Panc1 (cell line): ENCODE data around the gene VRTN. TPM values are rescaled to one million over a fixed set of nuclear protein-coding genes. Genes with fewer than 3 reads are reported as not detected.

ENCODE experiments used
- ATAC-seq: fragments of 200-7000 bp; cut with Tn5 transposase; 2 replicates; pipeline ENCODE4 v1.9.1; 2020; ENCODE audit warnings: mild to moderate bottlenecking, moderate library complexity
- BruUV-seq: library from RNA; stranded (reverse); fragments of 400-500 nt; replicated peaks from 2 replicates; lab custom pipeline; 2021; lab: Mats Ljungman, UMichigan
- CTCF ChIA-PET: fragments of 300-600 bp; sonication (Branson Sonifier 250); formaldehyde crosslinking; loops from one replicate; lab custom pipeline; 2022; ENCODE audit warnings: antibody characterized with exemption; lab: Charles Lee
- POLR2A ChIA-PET: fragments of 300-600 bp; sonication (Branson Sonifier 250); formaldehyde crosslinking; loops from one replicate; lab custom pipeline; 2022; ENCODE audit warnings: antibody characterized with exemption; lab: Charles Lee
- DNase-seq: peaks from one replicate; pipeline ENCODE4 v3.0.0-alpha.2; 2010; ENCODE audit warnings: low read depth, low spot score
- H3K27ac ChIP-seq: 2 replicates; pipeline ENCODE4 v1.5.1; 2011; ENCODE audit warnings: mild to moderate bottlenecking, low read length, inconsistent platforms
- H3K27me3 ChIP-seq: fragments of 200-500 bp; sonication (Bioruptor generic); 2 replicates; pipeline ENCODE4 v1.6.0; 2014; ENCODE audit warnings: low read length, inconsistent platforms; ENCODE audit not compliant: control insufficient read depth, insufficient read depth
- H3K36me3 ChIP-seq: fragments of 200-500 bp; sonication (Bioruptor generic); 2 replicates; pipeline ENCODE4 v1.5.1; 2014; ENCODE audit warnings: inconsistent platforms, mild to moderate bottlenecking, low read length, moderate library complexity; ENCODE audit not compliant: control insufficient read depth, insufficient read depth
- H3K4me1 ChIP-seq: 2 replicates; pipeline ENCODE4 v1.5.1; 2011; ENCODE audit warnings: inconsistent platforms, mild to moderate bottlenecking, low read length, moderate library complexity; ENCODE audit not compliant: control insufficient read depth, insufficient read depth
- H3K4me3 ChIP-seq, 2 experiments: 2 replicates each; pipeline ENCODE4 v1.5.1; 2011 to 2012; ENCODE audit warnings: low read depth in 2 of 2, low read length in 2 of 2, mild to moderate bottlenecking in 2 of 2, inconsistent platforms in 1 of 2, moderate library complexity in 1 of 2
- H3K9me3 ChIP-seq: fragments of 200-500 bp; sonication (Bioruptor generic); 2 replicates; pipeline ENCODE4 v1.5.1; 2014; ENCODE audit warnings: low read depth, mild to moderate bottlenecking, inconsistent platforms, low read length, moderate library complexity; ENCODE audit not compliant: control insufficient read depth, insufficient read depth
- CTCF ChIP-seq: fragments of 450-650 bp; IDR thresholded peaks from 2 replicates; pipeline ENCODE4 v1.5.1; 2017; ENCODE audit warnings: mild to moderate bottlenecking
- POLR2AphosphoS5 ChIP-seq: IDR thresholded peaks from 2 replicates; pipeline ENCODE4 v1.6.1; 2012; ENCODE audit warnings: mild to moderate bottlenecking, low read depth, low read length, moderate library complexity
- SIN3A ChIP-seq: IDR thresholded peaks from 2 replicates; pipeline ENCODE4 v1.6.1; 2012; ENCODE audit warnings: low read depth, mild to moderate bottlenecking, low read length, moderate library complexity, borderline replicate concordance; ENCODE audit not compliant: insufficient read depth
- TCF7L2 ChIP-seq: IDR thresholded peaks from 2 replicates; pipeline ENCODE4 v1.6.1; 2011; ENCODE audit warnings: mild to moderate bottlenecking, low read depth, low read length, inconsistent platforms
- in situ Hi-C: cut with HindIII; loops from 2 replicates; pipeline ENCODE4 v1.10.0; 2016; ENCODE audit warnings: low sequenced_read_pairs, low pct_unique_long_range_greater_than_20kb
- intact Hi-C: fragments of 100-400 bp; cut with micrococcal nuclease; formaldehyde crosslinking; loops from one replicate; pipeline ENCODE4 v1.10.0; 2022; ENCODE audit not compliant: unreplicated experiment
- total RNA-seq: library from RNA; stranded (reverse); gene quantifications from one replicate; pipeline ENCODE4 v1.2.1, GENCODE V29; 2021; ENCODE audit not compliant: unreplicated experiment
- TF ChIP-seq, protein P1 (sequence below), 2 experiments: IDR thresholded peaks; 2 replicates each; pipeline ENCODE4 v1.6.1; 2011 to 2012; ENCODE audit warnings: low read depth in 2 of 2, control low read depth in 1 of 2, low read length in 1 of 2, mild to moderate bottlenecking in 1 of 2, moderate library complexity in 1 of 2; ENCODE audit not compliant: insufficient read depth in 1 of 2

VRTN gene
- total RNA-seq, 1 experiment from 2014 or later: not detected

- DNase-seq (no peak), ATAC-seq (no peak)
- BruUV-seq: TSS peak; percentile 85
- H3K27me3 ChIP-seq: no peaks in the 10 kb centered on the region
- peaks cover 3% of the 10 kb centered on the region; the same call in 1 of the 2 replicates for H3K36me3 ChIP-seq
- intact Hi-C loops (no loop called here), in situ Hi-C loops (no loop called here)
- no peaks in the 10 kb centered on the region for H3K9me3 ChIP-seq
- ChIA-PET POLR2A (no interaction called here), CTCF (interaction anchor here (0.7 kb wide), 1 partner anchor 8 kb away, joined by 3 read pairs; no protein-coding TSS in a partner anchor)
- peak overlapping the region; percentile 84 for H3K27ac ChIP-seq
- TF ChIP-seq CTCF: peak; percentile 13; the same call in 1 of the 2 replicates
- TF ChIP-seq, protein P1, sequence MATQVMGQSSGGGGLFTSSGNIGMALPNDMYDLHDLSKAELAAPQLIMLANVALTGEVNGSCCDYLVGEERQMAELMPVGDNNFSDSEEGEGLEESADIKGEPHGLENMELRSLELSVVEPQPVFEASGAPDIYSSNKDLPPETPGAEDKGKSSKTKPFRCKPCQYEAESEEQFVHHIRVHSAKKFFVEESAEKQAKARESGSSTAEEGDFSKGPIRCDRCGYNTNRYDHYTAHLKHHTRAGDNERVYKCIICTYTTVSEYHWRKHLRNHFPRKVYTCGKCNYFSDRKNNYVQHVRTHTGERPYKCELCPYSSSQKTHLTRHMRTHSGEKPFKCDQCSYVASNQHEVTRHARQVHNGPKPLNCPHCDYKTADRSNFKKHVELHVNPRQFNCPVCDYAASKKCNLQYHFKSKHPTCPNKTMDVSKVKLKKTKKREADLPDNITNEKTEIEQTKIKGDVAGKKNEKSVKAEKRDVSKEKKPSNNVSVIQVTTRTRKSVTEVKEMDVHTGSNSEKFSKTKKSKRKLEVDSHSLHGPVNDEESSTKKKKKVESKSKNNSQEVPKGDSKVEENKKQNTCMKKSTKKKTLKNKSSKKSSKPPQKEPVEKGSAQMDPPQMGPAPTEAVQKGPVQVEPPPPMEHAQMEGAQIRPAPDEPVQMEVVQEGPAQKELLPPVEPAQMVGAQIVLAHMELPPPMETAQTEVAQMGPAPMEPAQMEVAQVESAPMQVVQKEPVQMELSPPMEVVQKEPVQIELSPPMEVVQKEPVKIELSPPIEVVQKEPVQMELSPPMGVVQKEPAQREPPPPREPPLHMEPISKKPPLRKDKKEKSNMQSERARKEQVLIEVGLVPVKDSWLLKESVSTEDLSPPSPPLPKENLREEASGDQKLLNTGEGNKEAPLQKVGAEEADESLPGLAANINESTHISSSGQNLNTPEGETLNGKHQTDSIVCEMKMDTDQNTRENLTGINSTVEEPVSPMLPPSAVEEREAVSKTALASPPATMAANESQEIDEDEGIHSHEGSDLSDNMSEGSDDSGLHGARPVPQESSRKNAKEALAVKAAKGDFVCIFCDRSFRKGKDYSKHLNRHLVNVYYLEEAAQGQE (IDR thresholded peaks at IDR 0.05; ENCODE audit: insufficient read depth in 1 of 2, low read depth in 2 of 2, low read length in 1 of 2): no peak
- no peak for TF ChIP-seq SIN3A
- no peak for TF ChIP-seq TCF7L2
- H3K4me1 ChIP-seq: no peaks in the 10 kb centered on the region
- peak overlapping the region; percentile 75 to 83 for H3K4me3 ChIP-seq
Measured at GRCh38 chr14:74301594-74302151, 46.6 kb upstream of the VRTN start.

DNA sequence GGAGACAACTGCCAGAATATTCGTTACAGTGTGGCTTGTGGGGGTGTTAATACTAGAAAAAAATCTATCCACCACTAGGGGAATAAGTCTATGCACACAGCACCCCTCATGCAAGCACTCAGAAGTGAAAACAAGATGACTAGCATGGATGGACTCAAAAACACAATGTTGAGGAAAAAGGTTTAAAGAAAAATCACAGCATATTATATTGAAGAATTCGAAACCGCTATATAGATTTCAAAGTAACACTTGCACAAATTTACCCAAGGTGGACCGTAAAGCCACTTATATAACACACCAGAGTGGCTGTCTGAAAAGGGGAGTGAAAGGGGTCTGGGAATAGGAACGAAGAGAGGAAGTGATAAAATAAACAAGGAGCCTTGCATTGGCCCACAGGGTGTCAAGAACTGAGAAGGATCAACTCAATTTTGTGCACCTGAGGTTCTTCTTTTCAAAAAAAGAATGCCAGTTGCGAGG lies 46.1 kb upstream of the VRTN start:
- in situ Hi-C loops: no loop called here
- intact Hi-C loops: no loop called here
- Histone ChIP-seq H3K4me1 (no peaks in the 10 kb centered on the region), H3K9me3 (no peaks in the 10 kb centered on the region), H3K27me3 (no peaks in the 10 kb centered on the region), H3K4me3 (peak overlapping the region; percentile 75 to 83), H3K36me3 (peaks cover 2% of the 10 kb centered on the region; the same call in 1 of the 2 replicates), H3K27ac (peak overlapping the region; percentile 84)
- CTCF ChIA-PET: interaction anchor here (0.6 to 0.7 kb wide), 3 partner anchors 9 to 485 kb away, joined by 3 to 9 read pairs (median 5); no protein-coding TSS in a partner anchor
- no TSS peak for BruUV-seq
- ATAC-seq (peak; percentile 75), DNase-seq (no peak)
- POLR2A ChIA-PET: interaction anchor here (0.9 kb wide), 1 partner anchor 11 kb away, joined by 8 read pairs; no protein-coding TSS in a partner anchor
- TF ChIP-seq POLR2AphosphoS5: peak; percentile 6; the same call in 1 of the 2 replicates
- TF ChIP-seq CTCF: no peak
